ENCODE measurements around the gene DPH3. TPM values are rescaled to one million over a fixed set of nuclear protein-coding genes. Genes with fewer than 3 reads are reported as not detected.

The DPH3 gene
- total RNA-seq, 2 experiments from 2014 or later: 18.2 to 19.9 TPM

DNA sequence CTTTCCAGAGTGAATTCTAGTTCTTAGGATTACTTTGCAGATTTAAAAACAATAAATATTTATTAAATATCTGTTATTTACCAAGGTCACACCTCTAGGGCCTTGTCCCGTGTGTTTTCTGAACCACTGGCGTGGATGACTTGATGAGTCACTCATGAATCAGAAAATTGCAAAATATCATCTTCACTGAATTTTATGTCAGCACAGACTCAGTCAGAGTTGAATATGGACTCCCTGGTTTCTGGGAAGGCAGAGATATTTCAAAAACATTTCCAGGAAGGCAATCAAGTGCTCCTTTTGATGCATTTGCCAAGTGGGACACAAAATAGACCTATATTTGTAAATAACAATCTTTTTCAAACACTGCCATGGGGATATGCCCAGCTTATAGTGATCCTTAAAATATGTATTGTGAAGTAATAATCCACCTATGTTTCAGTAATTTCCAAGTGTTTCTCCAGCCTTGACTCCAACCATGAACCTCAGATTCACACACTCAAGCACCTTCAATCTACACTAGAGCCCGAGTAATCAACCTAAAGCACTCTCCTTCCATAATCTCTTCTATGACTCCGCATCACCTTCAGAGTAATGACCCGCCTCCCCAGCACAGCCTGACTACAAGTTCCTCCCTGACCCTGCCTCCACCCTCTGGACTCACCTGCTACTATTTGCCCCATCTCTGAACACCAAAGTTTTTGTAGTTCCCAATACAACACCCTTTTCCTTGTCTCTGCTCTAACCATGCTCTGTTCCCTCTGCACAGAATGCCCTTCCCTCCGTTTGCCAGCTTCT is 24.3 kb downstream of the DPH3 start:
- DNase-seq: no peak
- ATAC-seq: peak; percentile 53
- H3K4me1 Mint-ChIP-seq (ENCODE audit: low read depth): peaks cover 8% of the 10 kb centered on the region
- no peaks in the 10 kb centered on the region for H3K9me3 Mint-ChIP-seq
- H3K36me3 Mint-ChIP-seq (ENCODE audit: low read depth): no peaks in the 10 kb centered on the region
- TF ChIP-seq, protein P1, sequence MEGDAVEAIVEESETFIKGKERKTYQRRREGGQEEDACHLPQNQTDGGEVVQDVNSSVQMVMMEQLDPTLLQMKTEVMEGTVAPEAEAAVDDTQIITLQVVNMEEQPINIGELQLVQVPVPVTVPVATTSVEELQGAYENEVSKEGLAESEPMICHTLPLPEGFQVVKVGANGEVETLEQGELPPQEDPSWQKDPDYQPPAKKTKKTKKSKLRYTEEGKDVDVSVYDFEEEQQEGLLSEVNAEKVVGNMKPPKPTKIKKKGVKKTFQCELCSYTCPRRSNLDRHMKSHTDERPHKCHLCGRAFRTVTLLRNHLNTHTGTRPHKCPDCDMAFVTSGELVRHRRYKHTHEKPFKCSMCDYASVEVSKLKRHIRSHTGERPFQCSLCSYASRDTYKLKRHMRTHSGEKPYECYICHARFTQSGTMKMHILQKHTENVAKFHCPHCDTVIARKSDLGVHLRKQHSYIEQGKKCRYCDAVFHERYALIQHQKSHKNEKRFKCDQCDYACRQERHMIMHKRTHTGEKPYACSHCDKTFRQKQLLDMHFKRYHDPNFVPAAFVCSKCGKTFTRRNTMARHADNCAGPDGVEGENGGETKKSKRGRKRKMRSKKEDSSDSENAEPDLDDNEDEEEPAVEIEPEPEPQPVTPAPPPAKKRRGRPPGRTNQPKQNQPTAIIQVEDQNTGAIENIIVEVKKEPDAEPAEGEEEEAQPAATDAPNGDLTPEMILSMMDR (IDR thresholded peaks at IDR 0.05): no peak
- H3K27me3 Mint-ChIP-seq: no peaks in the 10 kb centered on the region
- ChIA-PET POLR2A (no interaction called here), CTCF (interaction anchor here (0.8 to 1.2 kb wide), 2 partner anchors 29 to 192 kb away, joined by 4 read pairs; no protein-coding TSS in a partner anchor)
- peak overlapping the region; percentile 46 for H3K27ac Mint-ChIP-seq
- intact Hi-C loops (cut with micrococcal nuclease): no loop called here
- no peak overlapping the region for H3K4me3 Mint-ChIP-seq

DNA sequence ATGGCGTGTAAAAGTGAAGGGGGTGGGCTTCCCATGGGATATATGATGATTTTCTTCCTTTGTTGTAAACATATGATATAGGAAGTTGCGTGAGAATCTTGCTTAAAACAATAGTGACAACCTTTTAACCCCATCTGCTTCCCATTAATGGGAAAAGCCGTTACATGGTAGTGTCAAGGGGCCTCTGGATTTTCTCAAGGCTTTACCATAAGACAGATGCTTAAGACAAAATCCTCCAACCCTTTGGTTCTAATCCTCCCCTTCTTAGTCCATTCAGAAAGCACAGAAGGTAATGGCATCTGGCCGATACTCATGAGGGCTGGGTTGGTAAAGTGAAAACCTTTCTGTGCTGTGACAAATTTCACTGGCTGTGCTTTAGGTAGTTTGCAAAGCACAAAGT is 25.0 kb downstream of the DPH3 start:
- POLR2A ChIA-PET: no interaction called here
- intact Hi-C loops (cut with micrococcal nuclease): no loop called here
- TF ChIP-seq, protein P1 (IDR thresholded peaks at IDR 0.05): no peak
- Mint-ChIP-seq H3K27ac (no peak overlapping the region), H3K36me3 (ENCODE audit: low read depth) (no peaks in the 10 kb centered on the region), H3K4me1 (ENCODE audit: low read depth) (peaks cover 8% of the 10 kb centered on the region), H3K4me3 (no peak overlapping the region), H3K9me3 (no peaks in the 10 kb centered on the region), H3K27me3 (no peaks in the 10 kb centered on the region)
- ATAC-seq (no peak), DNase-seq (no peak)
- CTCF ChIA-PET: no interaction called here

GRCh38 chr3:16239086-16239770 is 25.5 kb downstream of the DPH3 start:
- TF ChIP-seq, protein P1 (IDR thresholded peaks at IDR 0.05): no peak
- intact Hi-C loops (cut with micrococcal nuclease): no loop called here
- Mint-ChIP-seq H3K27ac (no peak overlapping the region), H3K9me3 (no peaks in the 10 kb centered on the region), H3K4me3 (no peak overlapping the region), H3K36me3 (ENCODE audit: low read depth) (no peaks in the 10 kb centered on the region), H3K27me3 (peaks cover 4% of the 10 kb centered on the region), H3K4me1 (ENCODE audit: low read depth) (peaks cover 8% of the 10 kb centered on the region)
- ChIA-PET CTCF (no interaction called here), POLR2A (no interaction called here)
- no peak for ATAC-seq
- no peak for DNase-seq

GRCh38 chr3:16236856-16237393 is 27.8 kb downstream of the DPH3 start:
- H3K9me3 Mint-ChIP-seq: no peaks in the 10 kb centered on the region
- H3K36me3 Mint-ChIP-seq (ENCODE audit: low read depth): no peaks in the 10 kb centered on the region
- no peak for DNase-seq
- H3K4me3 Mint-ChIP-seq: no peak overlapping the region
- H3K27ac Mint-ChIP-seq: no peak overlapping the region
- intact Hi-C loops (cut with micrococcal nuclease): no loop called here
- peaks cover 4% of the 10 kb centered on the region for H3K27me3 Mint-ChIP-seq
- POLR2A ChIA-PET: no interaction called here
- CTCF ChIA-PET: interaction anchor here (0.8 to 1.8 kb wide), 3 partner anchors 14 to 188 kb away, joined by 3 to 6 read pairs (median 4); no protein-coding TSS in a partner anchor
- TF ChIP-seq, protein P1 (IDR thresholded peaks at IDR 0.05): no peak
- ATAC-seq: no peak
- peaks cover 8% of the 10 kb centered on the region for H3K4me1 Mint-ChIP-seq (ENCODE audit: low read depth)

All from activated CD8-positive, alpha-beta T cell treated with anti-CD3 and anti-CD28 coated beads for 36 hours (primary cell).